Upper lobe of left lung (tissue), 4 donors: Measurements from ENCODE around the gene PIK3R6.

Experiments
- POLR2A ChIP-seq, 4 donors: fragments of 450-650 bp; IDR thresholded peaks; one replicate each; pipeline ENCODE4 v1.5.1; 2016 to 2017; ENCODE audit warnings: antibody characterized with exemption in 4 of 4, mild to moderate bottlenecking in 2 of 4
- POLR2AphosphoS5 ChIP-seq, 2 donors: sonication (generic); formaldehyde crosslinking; IDR thresholded peaks; one replicate each; pipeline ENCODE4 v1.5.1; 2017; ENCODE audit warnings: antibody characterized with exemption in 2 of 2
- TF ChIP-seq, protein P1 (sequence below), 6 experiments: fragments of 450-650 bp in 4 of 6; fragments of 200-600 bp in 2 of 6; sonication (generic) in 2 of 6; IDR thresholded peaks; one replicate each; pipeline ENCODE4 v1.5.1; 2016 to 2019; ENCODE audit warnings: antibody characterized with exemption in 6 of 6

DNA sequence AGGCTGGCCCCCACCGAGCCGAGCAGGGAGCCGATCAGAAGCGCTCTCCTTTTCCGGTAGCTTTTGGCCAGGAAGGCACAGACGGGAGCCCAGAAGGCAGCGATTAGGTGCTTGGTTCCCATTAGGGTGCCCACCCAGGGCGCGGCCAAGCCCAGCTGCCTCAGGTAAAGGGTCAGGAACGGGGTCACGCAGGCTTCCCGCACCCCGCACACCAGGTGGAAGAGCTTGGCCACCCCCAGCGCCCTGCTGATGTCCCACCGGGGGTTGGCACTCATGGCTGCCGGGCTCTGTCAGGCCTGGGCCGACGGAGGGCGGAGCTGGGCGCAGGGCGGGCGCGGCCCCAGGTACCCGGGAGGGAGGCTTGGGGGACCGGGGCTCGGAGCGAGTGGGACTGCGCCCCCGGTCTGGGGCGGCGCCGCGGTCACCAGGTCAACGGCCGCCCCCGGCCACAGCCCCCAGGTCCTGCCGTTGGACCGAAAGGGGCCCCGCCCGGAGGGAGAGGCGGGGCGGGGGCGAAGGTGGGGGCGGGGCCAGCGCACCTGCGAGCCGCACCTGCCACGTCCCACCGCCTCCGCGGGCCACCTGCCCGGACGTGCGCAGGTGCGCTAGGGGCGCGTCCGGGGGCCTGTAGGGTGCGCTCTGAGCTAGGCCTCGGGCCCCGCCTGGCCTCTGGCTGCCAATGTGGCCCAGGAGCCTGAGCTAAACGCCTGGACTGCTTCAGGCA lies 68.5 kb downstream of the PIK3R6 start, which contains the start of gene MFSD6L:
- TF ChIP-seq POLR2AphosphoS5 (IDR thresholded peaks at IDR 0.05) (no peak), POLR2A (IDR thresholded peaks at IDR 0.05) (peak in 1 of 4 donors; percentile 11)
- TF ChIP-seq, protein P1, sequence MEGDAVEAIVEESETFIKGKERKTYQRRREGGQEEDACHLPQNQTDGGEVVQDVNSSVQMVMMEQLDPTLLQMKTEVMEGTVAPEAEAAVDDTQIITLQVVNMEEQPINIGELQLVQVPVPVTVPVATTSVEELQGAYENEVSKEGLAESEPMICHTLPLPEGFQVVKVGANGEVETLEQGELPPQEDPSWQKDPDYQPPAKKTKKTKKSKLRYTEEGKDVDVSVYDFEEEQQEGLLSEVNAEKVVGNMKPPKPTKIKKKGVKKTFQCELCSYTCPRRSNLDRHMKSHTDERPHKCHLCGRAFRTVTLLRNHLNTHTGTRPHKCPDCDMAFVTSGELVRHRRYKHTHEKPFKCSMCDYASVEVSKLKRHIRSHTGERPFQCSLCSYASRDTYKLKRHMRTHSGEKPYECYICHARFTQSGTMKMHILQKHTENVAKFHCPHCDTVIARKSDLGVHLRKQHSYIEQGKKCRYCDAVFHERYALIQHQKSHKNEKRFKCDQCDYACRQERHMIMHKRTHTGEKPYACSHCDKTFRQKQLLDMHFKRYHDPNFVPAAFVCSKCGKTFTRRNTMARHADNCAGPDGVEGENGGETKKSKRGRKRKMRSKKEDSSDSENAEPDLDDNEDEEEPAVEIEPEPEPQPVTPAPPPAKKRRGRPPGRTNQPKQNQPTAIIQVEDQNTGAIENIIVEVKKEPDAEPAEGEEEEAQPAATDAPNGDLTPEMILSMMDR (IDR thresholded peaks at IDR 0.05): peak in 3 of 6 experiments; percentile 11 to 28 (median 22)
